Chondrocyte (in vitro differentiated cells): Measurements from ENCODE around the gene GAS7. TPM values are rescaled to one million over a fixed set of nuclear protein-coding genes. Genes with fewer than 3 reads are reported as not detected.

Experiments used
- DNase-seq: peaks from one replicate; pipeline ENCODE4 v3.0.0; 2021; ENCODE audit warnings: mixed read lengths, low spot score
- H3K27ac Mint-ChIP-seq: one replicate; pipeline ENCODE4 v1.8.0; 2021; ENCODE audit warnings: mild to moderate bottlenecking, moderate library complexity, mixed read lengths; ENCODE audit not compliant: unreplicated experiment
- H3K27me3 Mint-ChIP-seq: 2 replicates; pipeline ENCODE4 v1.8.0; 2021; ENCODE audit warnings: low read depth, mixed read lengths
- H3K36me3 Mint-ChIP-seq: 2 replicates; pipeline ENCODE4 v1.8.0; 2021; ENCODE audit warnings: low read depth, mixed read lengths
- H3K4me1 Mint-ChIP-seq: 2 replicates; pipeline ENCODE4 v1.8.0; 2021; ENCODE audit warnings: low read depth, mild to moderate bottlenecking, mixed read lengths
- H3K4me3 Mint-ChIP-seq: one replicate; pipeline ENCODE4 v1.8.0; 2021; ENCODE audit warnings: mild to moderate bottlenecking, moderate library complexity, mixed read lengths; ENCODE audit not compliant: unreplicated experiment
- H3K9me3 Mint-ChIP-seq: 2 replicates; pipeline ENCODE4 v1.8.0; 2021; ENCODE audit warnings: low read depth, mixed read lengths
- total RNA-seq: library from RNA; stranded (reverse); gene quantifications from 3 replicates; pipeline ENCODE4 v1.2.1, GENCODE V29; 2021
- TF ChIP-seq, protein P1 (sequence below): fragments of 200-600 bp; sonication (generic); IDR thresholded peaks from 2 replicates; pipeline ENCODE4 v1.5.0; 2021; ENCODE audit warnings: antibody characterized with exemption, mild to moderate bottlenecking, moderate library complexity

Gene GAS7
- total RNA-seq, 1 donor from 2014 or later = 6.9 TPM

DNA sequence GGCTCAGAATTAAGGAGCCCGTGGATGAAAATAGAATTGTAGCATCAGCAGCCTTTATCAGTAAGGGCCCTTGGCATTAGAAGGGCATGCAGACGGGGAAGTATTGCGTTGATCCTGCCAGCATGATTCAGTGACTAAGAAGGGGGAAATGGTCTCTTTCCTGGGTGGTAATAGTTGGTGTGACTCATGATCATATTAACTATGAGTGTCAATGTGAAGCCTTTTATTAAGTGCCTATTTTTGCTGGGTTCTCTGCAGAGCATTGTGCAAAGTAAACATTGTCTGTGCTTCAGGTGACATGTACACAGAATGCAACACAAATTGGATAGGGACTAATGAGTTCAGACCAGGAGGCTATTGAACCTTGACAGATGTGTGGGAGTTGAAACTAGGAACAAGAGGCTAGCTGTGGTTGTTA lies 317.8 kb downstream of the GAS7 start:
- Mint-ChIP-seq H3K9me3 (peaks cover 28% of the 10 kb centered on the region), H3K27me3 (no peaks in the 10 kb centered on the region), H3K36me3 (peaks cover 15% of the 10 kb centered on the region), H3K4me1 (peaks cover 32% of the 10 kb centered on the region), H3K4me3 (no peak overlapping the region), H3K27ac (peak overlapping the region; percentile 42)
- TF ChIP-seq, protein P1, sequence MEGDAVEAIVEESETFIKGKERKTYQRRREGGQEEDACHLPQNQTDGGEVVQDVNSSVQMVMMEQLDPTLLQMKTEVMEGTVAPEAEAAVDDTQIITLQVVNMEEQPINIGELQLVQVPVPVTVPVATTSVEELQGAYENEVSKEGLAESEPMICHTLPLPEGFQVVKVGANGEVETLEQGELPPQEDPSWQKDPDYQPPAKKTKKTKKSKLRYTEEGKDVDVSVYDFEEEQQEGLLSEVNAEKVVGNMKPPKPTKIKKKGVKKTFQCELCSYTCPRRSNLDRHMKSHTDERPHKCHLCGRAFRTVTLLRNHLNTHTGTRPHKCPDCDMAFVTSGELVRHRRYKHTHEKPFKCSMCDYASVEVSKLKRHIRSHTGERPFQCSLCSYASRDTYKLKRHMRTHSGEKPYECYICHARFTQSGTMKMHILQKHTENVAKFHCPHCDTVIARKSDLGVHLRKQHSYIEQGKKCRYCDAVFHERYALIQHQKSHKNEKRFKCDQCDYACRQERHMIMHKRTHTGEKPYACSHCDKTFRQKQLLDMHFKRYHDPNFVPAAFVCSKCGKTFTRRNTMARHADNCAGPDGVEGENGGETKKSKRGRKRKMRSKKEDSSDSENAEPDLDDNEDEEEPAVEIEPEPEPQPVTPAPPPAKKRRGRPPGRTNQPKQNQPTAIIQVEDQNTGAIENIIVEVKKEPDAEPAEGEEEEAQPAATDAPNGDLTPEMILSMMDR = no peak
- DNase-seq = no peak

DNA sequence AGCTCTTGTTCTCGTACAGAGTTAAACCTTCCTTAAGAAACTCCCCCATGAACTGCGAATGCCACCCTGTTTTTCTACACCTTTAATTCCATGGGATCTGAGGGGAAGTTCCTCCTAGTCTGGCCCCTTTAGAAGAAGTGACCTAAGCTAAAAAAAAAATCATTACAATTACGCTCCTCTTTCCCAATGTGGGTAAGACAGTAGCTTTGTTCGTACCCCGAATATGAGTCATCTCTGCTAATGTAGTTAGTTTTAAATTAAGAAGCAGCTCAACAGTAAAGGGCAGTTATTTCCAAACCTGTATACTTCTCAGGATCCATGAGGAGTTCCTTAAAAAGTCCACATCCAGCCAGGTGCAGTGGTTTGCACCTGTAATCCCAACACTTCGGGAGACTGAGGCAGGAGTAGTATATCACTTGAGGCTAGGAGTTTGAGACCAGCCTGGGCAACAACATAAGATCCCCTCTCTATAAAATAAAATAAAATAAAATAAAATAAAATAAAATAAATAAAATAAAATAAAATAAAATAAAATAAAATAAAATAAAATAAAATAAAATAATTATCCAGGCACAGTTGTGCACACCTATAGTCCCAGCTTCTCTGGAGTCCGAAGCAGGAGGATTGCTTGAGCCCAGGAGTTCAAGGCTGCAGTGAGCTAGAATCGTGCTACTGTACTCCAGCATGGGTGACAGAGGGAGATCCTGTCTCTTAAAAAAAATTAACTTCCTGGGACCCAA lies 319.4 kb downstream of the GAS7 start:
- Mint-ChIP-seq H3K4me1 (peaks cover 44% of the 10 kb centered on the region), H3K36me3 (peaks cover 13% of the 10 kb centered on the region), H3K27me3 (no peaks in the 10 kb centered on the region), H3K9me3 (peaks cover 23% of the 10 kb centered on the region), H3K4me3 (no peak overlapping the region), H3K27ac (no peak overlapping the region)
- TF ChIP-seq, protein P1 = no peak
- no peak for DNase-seq

DNA sequence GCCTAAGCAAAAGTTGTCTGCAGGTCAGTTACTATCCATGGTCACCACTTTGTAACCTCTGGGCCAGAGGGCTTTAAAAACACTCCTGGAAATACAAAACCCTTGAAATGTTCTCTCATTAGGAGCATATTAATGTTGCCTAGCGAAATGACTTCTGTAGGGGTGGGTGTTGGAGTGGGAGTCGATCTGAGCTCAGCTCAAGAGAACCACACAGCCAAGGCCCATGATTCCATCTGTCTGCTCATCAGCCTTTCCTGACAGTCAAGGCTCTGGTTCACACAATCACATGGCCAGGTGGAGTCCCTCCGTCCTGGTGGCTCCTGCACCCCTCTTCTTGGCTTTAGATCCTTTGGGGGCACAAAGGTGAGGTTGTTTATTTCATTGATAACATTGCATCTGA lies 320.1 kb downstream of the GAS7 start:
- no peak for DNase-seq
- TF ChIP-seq, protein P1 = no peak
- Mint-ChIP-seq H3K36me3 (peaks cover 9% of the 10 kb centered on the region), H3K27ac (no peak overlapping the region), H3K27me3 (no peaks in the 10 kb centered on the region), H3K9me3 (peaks cover 18% of the 10 kb centered on the region), H3K4me1 (peaks cover 44% of the 10 kb centered on the region), H3K4me3 (no peak overlapping the region)

DNA sequence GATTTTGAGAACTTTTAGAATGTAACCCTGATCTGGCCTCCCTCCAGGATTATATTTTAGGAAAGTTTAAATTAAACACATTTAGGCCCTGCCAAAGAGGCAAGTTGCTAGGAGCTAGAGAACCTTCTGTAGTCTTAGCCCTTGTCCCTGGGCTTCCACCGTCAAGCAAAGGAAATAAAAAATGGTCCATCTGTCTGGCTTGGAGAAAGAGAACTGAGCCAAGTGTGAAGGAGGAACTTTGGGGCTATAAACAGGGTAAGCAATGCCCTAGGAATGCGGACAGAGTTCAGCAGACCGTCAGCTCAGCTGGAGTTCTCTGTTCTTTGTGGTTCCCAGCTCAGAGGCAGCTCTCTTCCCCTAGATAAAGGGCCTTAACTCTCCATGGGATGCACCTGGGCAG lies 323.0 kb downstream of the GAS7 start:
- Mint-ChIP-seq H3K4me1 (peaks cover 38% of the 10 kb centered on the region), H3K36me3 (no peaks in the 10 kb centered on the region), H3K27me3 (no peaks in the 10 kb centered on the region), H3K4me3 (no peak overlapping the region), H3K27ac (peak overlapping the region; percentile 87), H3K9me3 (no peaks in the 10 kb centered on the region)
- TF ChIP-seq, protein P1 = no peak
- no peak for DNase-seq

DNA sequence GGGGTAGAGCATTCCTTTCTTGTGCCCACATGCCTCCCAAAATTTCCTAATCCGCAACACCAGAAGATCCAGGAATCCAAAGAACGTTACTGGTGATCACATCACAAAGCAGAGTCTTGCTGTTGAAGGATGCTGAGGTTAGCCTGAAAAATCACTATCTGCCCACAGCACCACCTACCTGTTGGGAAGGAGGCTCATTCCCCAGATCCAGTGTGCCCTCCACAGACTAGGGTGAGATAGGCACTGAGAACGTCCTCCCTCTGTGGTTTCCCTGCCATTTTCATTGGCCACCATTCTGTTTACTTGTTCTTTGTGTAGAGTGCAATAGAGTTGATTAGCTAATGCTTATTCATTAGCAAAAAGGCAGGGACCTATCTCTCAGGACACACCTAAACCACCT lies 323.7 kb downstream of the GAS7 start:
- DNase-seq = no peak
- Mint-ChIP-seq H3K4me1 (peaks cover 30% of the 10 kb centered on the region), H3K27me3 (no peaks in the 10 kb centered on the region), H3K36me3 (no peaks in the 10 kb centered on the region), H3K9me3 (no peaks in the 10 kb centered on the region), H3K4me3 (no peak overlapping the region), H3K27ac (peak overlapping the region; percentile 87)
- TF ChIP-seq, protein P1 = no peak
